GM23338 (cell line): ENCODE measurements around the gene PIGN. TPM values are rescaled to one million over a fixed set of nuclear protein-coding genes. Genes with fewer than 3 reads are reported as not detected.

Experiments used
- ATAC-seq: fragments of 200-7000 bp; cut with Tn5 transposase; 3 replicates; pipeline ENCODE4 v1.9.1; 2020
- DNase-seq: peaks from one replicate; pipeline ENCODE4 v3.0.0-alpha.2; 2015; ENCODE audit warnings: low spot score
- H2AFZ ChIP-seq: fragments of 200-600 bp; sonication (generic); 2 replicates; pipeline ENCODE4 v1.8.0; 2016; ENCODE audit warnings: antibody characterized with exemption, mild to moderate bottlenecking, moderate library complexity
- H3F3A ChIP-seq: fragments of 200-600 bp; sonication (generic); replicated peaks from 2 replicates; pipeline ENCODE4 v1.8.0; 2017; ENCODE audit warnings: antibody characterized with exemption, mixed run types, low read depth
- H3K27ac ChIP-seq: fragments of 200-600 bp; sonication (generic); 2 replicates; pipeline ENCODE4 v1.6.1; 2016; ENCODE audit warnings: low read depth
- H3K27me3 ChIP-seq: fragments of 200-600 bp; sonication (generic); 2 replicates; pipeline ENCODE4 v1.8.0; 2016; ENCODE audit warnings: mild to moderate bottlenecking, mixed run types, moderate library complexity; ENCODE audit not compliant: insufficient read depth
- H3K36me3 ChIP-seq: fragments of 200-600 bp; sonication (generic); 2 replicates; pipeline ENCODE4 v1.8.0; 2016; ENCODE audit warnings: mild to moderate bottlenecking; ENCODE audit not compliant: insufficient read depth
- H3K4me1 ChIP-seq: fragments of 200-600 bp; sonication (generic); 2 replicates; pipeline ENCODE4 v1.8.0; 2016; ENCODE audit warnings: mild to moderate bottlenecking, moderate library complexity; ENCODE audit not compliant: insufficient read depth
- H3K4me2 ChIP-seq: fragments of 200-600 bp; sonication (generic); 2 replicates; pipeline ENCODE4 v1.7.1; 2017; ENCODE audit warnings: mixed run types
- H3K4me3 ChIP-seq: fragments of 200-600 bp; sonication (generic); 2 replicates; pipeline ENCODE4 v1.6.1; 2016; ENCODE audit warnings: mixed run types
- H3K79me2 ChIP-seq: fragments of 200-600 bp; sonication (generic); replicated peaks from 2 replicates; pipeline ENCODE4 v1.8.0; 2017; ENCODE audit warnings: mild to moderate bottlenecking; ENCODE audit not compliant: insufficient read depth
- H3K9me2 ChIP-seq: fragments of 200-600 bp; sonication (generic); 2 replicates; pipeline ENCODE4 v1.8.0; 2017; ENCODE audit not compliant: insufficient read depth
- H4K20me1 ChIP-seq: fragments of 200-600 bp; sonication (generic); replicated peaks from 2 replicates; pipeline ENCODE4 v1.8.0; 2017; ENCODE audit warnings: mild to moderate bottlenecking; ENCODE audit not compliant: insufficient read depth
- H3K27ac Mint-ChIP-seq: 2 replicates; pipeline ENCODE4 v1.8.0; 2020; ENCODE audit warnings: inconsistent platforms, mild to moderate bottlenecking, moderate library complexity, mixed read lengths
- H3K27me3 Mint-ChIP-seq: 3 replicates; pipeline ENCODE4 v1.8.0; 2022; ENCODE audit warnings: low read depth, mild to moderate bottlenecking, moderate library complexity, mixed read lengths, inconsistent platforms; ENCODE audit not compliant: insufficient read depth, poor library complexity
- H3K36me3 Mint-ChIP-seq: 3 replicates; pipeline ENCODE4 v1.8.0; 2021; ENCODE audit warnings: low read depth, mild to moderate bottlenecking, inconsistent platforms, moderate library complexity, mixed read lengths
- H3K4me1 Mint-ChIP-seq: 3 replicates; pipeline ENCODE4 v1.8.0; 2020; ENCODE audit warnings: mild to moderate bottlenecking, inconsistent platforms, mixed read lengths
- H3K4me3 Mint-ChIP-seq: 3 replicates; pipeline ENCODE4 v1.8.0; 2021; ENCODE audit warnings: moderate library complexity, mild to moderate bottlenecking, inconsistent platforms, mixed read lengths
- H3K9me3 Mint-ChIP-seq: 3 replicates; pipeline ENCODE4 v1.8.0; 2020; ENCODE audit warnings: moderate library complexity, mild to moderate bottlenecking, inconsistent platforms, mixed read lengths
- CREB1 ChIP-seq: fragments of 250-450 bp; sonication (Bioruptor Pico); IDR thresholded peaks from 2 replicates; pipeline ENCODE4 v1.5.0; 2020; ENCODE audit warnings: low read depth, mild to moderate bottlenecking, moderate library complexity
- CTCF ChIP-seq, 2 experiments: fragments of 200-600 bp in 1 of 2; sonication (generic) in 1 of 2; conservative IDR thresholded peaks; 2 replicates each; pipeline versions ENCODE4 v1.5.1 to v1.6.1; 2016 to 2017; ENCODE audit warnings: antibody characterized with exemption in 2 of 2, low read depth in 2 of 2, mild to moderate bottlenecking in 2 of 2, moderate library complexity in 1 of 2
- ETS1 ChIP-seq: IDR thresholded peaks from 2 replicates; pipeline ENCODE4 v1.6.1; 2016; ENCODE audit warnings: antibody characterized with exemption
- EZH2 ChIP-seq: fragments of 200-600 bp; sonication (generic); IDR thresholded peaks from one replicate; pipeline ENCODE4 v1.8.0; 2017; ENCODE audit warnings: antibody characterized with exemption, mild to moderate bottlenecking, low read depth; ENCODE audit not compliant: unreplicated experiment
- EZH2phosphoT487 ChIP-seq: fragments of 200-600 bp; sonication (generic); IDR thresholded peaks from one replicate; pipeline ENCODE4 v1.8.1; 2018; ENCODE audit warnings: antibody characterized with exemption; ENCODE audit not compliant: unreplicated experiment
- JUNB ChIP-seq: IDR thresholded peaks from one replicate; pipeline ENCODE4 v1.6.1; 2016; ENCODE audit warnings: antibody characterized with exemption; ENCODE audit not compliant: unreplicated experiment
- NANOG ChIP-seq: IDR thresholded peaks from 2 replicates; pipeline ENCODE4 v1.6.1; 2016; ENCODE audit warnings: antibody characterized with exemption, borderline replicate concordance
- POLR2AphosphoS5 ChIP-seq: IDR thresholded peaks from 2 replicates; pipeline ENCODE4 v1.6.1; 2016; ENCODE audit warnings: antibody characterized with exemption, low read depth
- REST ChIP-seq: IDR thresholded peaks from one replicate; pipeline ENCODE4 v1.6.1; 2018; ENCODE audit warnings: antibody characterized with exemption; ENCODE audit not compliant: unreplicated experiment
- STAT1 ChIP-seq: IDR thresholded peaks from one replicate; pipeline ENCODE4 v1.6.1; 2016; ENCODE audit warnings: antibody characterized with exemption; ENCODE audit not compliant: unreplicated experiment
- ZNF114 ChIP-seq: fragments of 250-450 bp; sonication (Bioruptor Pico); IDR thresholded peaks from 2 replicates; pipeline ENCODE4 v1.5.0; 2020; ENCODE audit warnings: mild to moderate bottlenecking, moderate library complexity
- ZNF331 ChIP-seq: fragments of 250-450 bp; sonication (Bioruptor Pico); IDR thresholded peaks from 2 replicates; pipeline ENCODE4 v1.5.0; 2020; ENCODE audit warnings: low read depth, mild to moderate bottlenecking, moderate library complexity
- ZNF462 ChIP-seq: fragments of 250-450 bp; sonication (Bioruptor Pico); IDR thresholded peaks from 2 replicates; pipeline ENCODE4 v1.5.0; 2020; ENCODE audit warnings: mild to moderate bottlenecking, moderate library complexity
- polyA plus RNA-seq: library from polyadenylated mRNA; unstranded; fragments of >200 nt; fragmentation: Nextera tagmentation; extraction: Ambion mirVana; gene quantifications from 2 replicates; pipeline ENCODE4 v1.2.1, GENCODE V29; 2016
- total RNA-seq: library from RNA; depleted of rRNA; stranded (reverse); fragments of >200 nt; shearing (Covaris generic); gene quantifications from 2 replicates; pipeline ENCODE4 v1.2.3, GENCODE V29; 2014

PIGN gene
- total and polyA plus RNA-seq, 2 experiments from 2014 or later: 9.4 to 33.0 TPM

GRCh38 chr18:62030091-62030985 lies 156.5 kb downstream of the PIGN start:
- Mint-ChIP-seq H3K4me1 (peaks cover 19% of the 10 kb centered on the region), H3K27me3 (peaks cover 3% of the 10 kb centered on the region), H3K27ac (no peak overlapping the region), H3K4me3 (no peak overlapping the region), H3K36me3 (no peaks in the 10 kb centered on the region), H3K9me3 (no peaks in the 10 kb centered on the region)
- Histone ChIP-seq H3K27ac (no peak overlapping the region), H3K36me3 (no peaks in the 10 kb centered on the region), H3K9me2 (peaks cover 15% of the 10 kb centered on the region), H3K4me1 (peaks cover 14% of the 10 kb centered on the region; the same call in 1 of the 2 replicates), H2AFZ (no peak overlapping the region), H3K4me3 (no peak overlapping the region), H3K79me2 (no peaks in the 10 kb centered on the region), H4K20me1 (no peaks in the 10 kb centered on the region), H3K27me3 (no peaks in the 10 kb centered on the region), H3K4me2 (no peak overlapping the region), H3F3A (no peaks in the 10 kb centered on the region)
- DNase-seq (no peak), ATAC-seq (no peak)
- TF ChIP-seq ZNF331 (CRISPR knock-in tag): no peak
- no peak for TF ChIP-seq CREB1 (CRISPR knock-in tag)
- TF ChIP-seq JUNB: no peak
- TF ChIP-seq ZNF114 (CRISPR knock-in tag): no peak
- TF ChIP-seq EZH2: no peak
- no peak for TF ChIP-seq REST
- no peak for TF ChIP-seq NANOG
- no peak for TF ChIP-seq CTCF (conservative IDR thresholded peaks at IDR 0.05; ENCODE audit: low read depth in 2 of 2)
- no peak for TF ChIP-seq STAT1
- no peak for TF ChIP-seq POLR2AphosphoS5
- TF ChIP-seq ZNF462 (CRISPR knock-in tag): no peak
- TF ChIP-seq ETS1: no peak
- TF ChIP-seq EZH2phosphoT487: no peak
